Endothelial cell of umbilical vein (primary cell): ENCODE data around the gene KRTAP10-6. TPM values are rescaled to one million over a fixed set of nuclear protein-coding genes. Genes with fewer than 3 reads are reported as not detected.

ENCODE experiments used
- BruUV-seq: library from RNA; stranded (reverse); fragments of 400-500 nt; replicated peaks from 2 replicates; lab custom pipeline; 2021; lab: Mats Ljungman, UMichigan
- CTCF ChIA-PET: fragments of 300-600, 350-600 bp; sonication (Branson Sonifier 250); formaldehyde crosslinking; loops from one replicate; lab custom pipeline; 2021; ENCODE audit warnings: antibody characterized with exemption, inconsistent platforms; lab: Charles Lee
- POLR2A ChIA-PET: fragments of 300-600, 350-600 bp; sonication (Branson Sonifier 250); formaldehyde crosslinking; loops from one replicate; lab custom pipeline; 2021; ENCODE audit warnings: antibody characterized with exemption, inconsistent platforms; lab: Charles Lee
- DNase-seq: peaks from one replicate; pipeline ENCODE4 v3.0.0-alpha.2; 2011; ENCODE audit warnings: low read depth, low spot score
- FAIRE-seq: peaks from 2 replicates; lab custom pipeline; 2011; peaks lifted over from hg19 to GRCh38; lab: Jason Lieb, UNC
- H2AFZ ChIP-seq: 2 replicates; pipeline ENCODE4 v1.6.0; 2012; ENCODE audit warnings: low read depth, low read length, control low read depth, inconsistent platforms
- H3K27ac ChIP-seq: 2 replicates; pipeline ENCODE4 v1.5.1; 2011; ENCODE audit warnings: low read depth, mild to moderate bottlenecking, control low read depth, low read length, moderate library complexity; ENCODE audit not compliant: insufficient read depth
- H3K27me3 ChIP-seq, 2 experiments: 2 replicates each; pipeline versions ENCODE4 v1.6.0 to v1.6.1; 2011; ENCODE audit warnings: low read length in 2 of 2, mixed read lengths in 1 of 2; ENCODE audit not compliant: control insufficient read depth in 2 of 2, insufficient read depth in 2 of 2
- H3K36me3 ChIP-seq, 2 experiments: 2 replicates in 1 of 2; 3 replicates in 1 of 2; pipeline ENCODE4 v1.5.1; 2011; ENCODE audit warnings: low read length in 2 of 2, mild to moderate bottlenecking in 1 of 2, moderate library complexity in 1 of 2; ENCODE audit not compliant: control insufficient read depth in 2 of 2, insufficient read depth in 2 of 2; ENCODE audit errors: extremely low read depth in 1 of 2
- H3K4me1 ChIP-seq: 3 replicates; pipeline ENCODE4 v1.5.1; 2011; ENCODE audit warnings: mild to moderate bottlenecking, low read length; ENCODE audit not compliant: control insufficient read depth, insufficient read depth; ENCODE audit errors: extremely low read depth
- H3K4me2 ChIP-seq: 2 replicates; pipeline ENCODE4 v1.6.1; 2011; ENCODE audit warnings: low read length, control low read depth, mixed read lengths; ENCODE audit not compliant: insufficient read depth
- H3K4me3 ChIP-seq, 3 experiments: fragments of 200-600 bp in 1 of 3; sonication (generic), shearing (Covaris generic) in 1 of 3; replicated peaks in 1 of 3; 2 replicates each; pipeline ENCODE4 v1.5.1; 2011 to 2016; ENCODE audit warnings: control low read depth in 3 of 3, low read length in 3 of 3, mild to moderate bottlenecking in 2 of 3, inconsistent platforms in 1 of 3, low read depth in 1 of 3, moderate library complexity in 1 of 3; ENCODE audit not compliant: insufficient read depth in 1 of 3
- H3K79me2 ChIP-seq: 2 replicates; pipeline ENCODE4 v1.6.0; 2012; ENCODE audit warnings: low read length, inconsistent platforms; ENCODE audit not compliant: control insufficient read depth, insufficient read depth
- H3K9ac ChIP-seq: replicated peaks from 2 replicates; pipeline ENCODE3; 2011; ENCODE audit warnings: low read length, control low read depth; ENCODE audit not compliant: insufficient read depth; ENCODE audit errors: extremely low read depth
- H3K9me1 ChIP-seq: replicated peaks from 3 replicates; pipeline ENCODE4 v1.6.0; 2011; ENCODE audit warnings: mild to moderate bottlenecking, low read length; ENCODE audit not compliant: control insufficient read depth, insufficient read depth; ENCODE audit errors: extremely low read depth
- H3K9me3 ChIP-seq: replicated peaks from 2 replicates; pipeline ENCODE4 v1.5.1; 2012; ENCODE audit warnings: low read length, inconsistent platforms; ENCODE audit not compliant: control insufficient read depth, insufficient read depth
- H4K20me1 ChIP-seq: replicated peaks from 2 replicates; pipeline ENCODE3; 2011; ENCODE audit warnings: mild to moderate bottlenecking, low read length; ENCODE audit not compliant: control insufficient read depth, insufficient read depth; ENCODE audit errors: extremely low read depth
- EZH2 ChIP-seq: IDR thresholded peaks from 2 replicates; pipeline ENCODE4 v1.6.1; 2012; ENCODE audit warnings: borderline replicate concordance, low read depth, mild to moderate bottlenecking, moderate library complexity, low read length, inconsistent platforms; ENCODE audit not compliant: severe bottlenecking
- FOS ChIP-seq: IDR thresholded peaks from 2 replicates; pipeline ENCODE4 v1.6.1; 2011; ENCODE audit warnings: mild to moderate bottlenecking, low read length, moderate library complexity, borderline replicate concordance; ENCODE audit not compliant: insufficient read depth
- GATA2 ChIP-seq: IDR thresholded peaks from 2 replicates; pipeline ENCODE4 v1.7.0; 2011; ENCODE audit warnings: low read depth, mild to moderate bottlenecking, moderate library complexity, mixed read lengths, low read length; ENCODE audit not compliant: insufficient read length, insufficient read depth
- JUN ChIP-seq: IDR thresholded peaks from 2 replicates; pipeline ENCODE4 v1.6.1; 2011; ENCODE audit warnings: borderline replicate concordance, low read depth; ENCODE audit not compliant: insufficient read length, insufficient read depth
- MAX ChIP-seq: IDR thresholded peaks from 2 replicates; pipeline ENCODE4 v1.6.1; 2011; ENCODE audit not compliant: insufficient read depth, insufficient read length
- MYC ChIP-seq: IDR thresholded peaks from one replicate; pipeline ENCODE4 v1.6.1; 2011; ENCODE audit warnings: mild to moderate bottlenecking, low read depth, low read length
- POLR2A ChIP-seq: IDR thresholded peaks from 2 replicates; pipeline ENCODE4 v1.6.1; 2012; ENCODE audit warnings: low read depth, mild to moderate bottlenecking, control low read depth, low read length
- POLR2AphosphoS5 ChIP-seq: IDR thresholded peaks from 2 replicates; pipeline ENCODE4 v1.6.1; 2012; ENCODE audit warnings: low read depth, mild to moderate bottlenecking, control low read depth, low read length, moderate library complexity; ENCODE audit not compliant: insufficient read depth
- dilution Hi-C: fragments of 300-500 bp; cut with MboI; formaldehyde crosslinking; loops from one replicate; pipeline ENCODE4 v1.15.0; 2019; ENCODE audit warnings: low sequenced_read_pairs; ENCODE audit not compliant: extremely low pct_ligation_motif_present
- intact Hi-C: fragments of 100-400 bp; cut with micrococcal nuclease; formaldehyde crosslinking; loops from one replicate; pipeline ENCODE4 v1.10.0; 2022
- polyA plus RNA-seq, 4 experiments: library from polyadenylated mRNA; depleted of rRNA in 3 of 4; stranded (reverse) in 3 of 4; unstranded in 1 of 4; fragments of >200 nt; gene quantifications; 2 replicates each; pipeline versions ENCODE4 v1.2.1 to v1.2.3, GENCODE V29; 2011 to 2012; ENCODE audit warnings: missing spikeins in 1 of 4
- total RNA-seq: library from RNA; stranded (reverse); gene quantifications from 2 replicates; pipeline ENCODE4 v1.2.3, GENCODE V29; 2021
- TF ChIP-seq, protein P1 (sequence below), 2 donors: IDR thresholded peaks; 1 replicate in 1 of 2; 2 replicates in 1 of 2; pipeline ENCODE4 v1.5.1; 2011; ENCODE audit warnings: low read length in 2 of 2, mild to moderate bottlenecking in 2 of 2, moderate library complexity in 2 of 2, control low read depth in 1 of 2, inconsistent platforms in 1 of 2, low read depth in 1 of 2; ENCODE audit not compliant: insufficient read depth in 1 of 2; ENCODE audit errors: extremely low read depth in 1 of 2

Gene KRTAP10-6
- total and polyA plus RNA-seq, 2 donors (not counting 3 experiments of a cell fraction or from before 2014, with no cell fraction given), result not detected

DNA sequence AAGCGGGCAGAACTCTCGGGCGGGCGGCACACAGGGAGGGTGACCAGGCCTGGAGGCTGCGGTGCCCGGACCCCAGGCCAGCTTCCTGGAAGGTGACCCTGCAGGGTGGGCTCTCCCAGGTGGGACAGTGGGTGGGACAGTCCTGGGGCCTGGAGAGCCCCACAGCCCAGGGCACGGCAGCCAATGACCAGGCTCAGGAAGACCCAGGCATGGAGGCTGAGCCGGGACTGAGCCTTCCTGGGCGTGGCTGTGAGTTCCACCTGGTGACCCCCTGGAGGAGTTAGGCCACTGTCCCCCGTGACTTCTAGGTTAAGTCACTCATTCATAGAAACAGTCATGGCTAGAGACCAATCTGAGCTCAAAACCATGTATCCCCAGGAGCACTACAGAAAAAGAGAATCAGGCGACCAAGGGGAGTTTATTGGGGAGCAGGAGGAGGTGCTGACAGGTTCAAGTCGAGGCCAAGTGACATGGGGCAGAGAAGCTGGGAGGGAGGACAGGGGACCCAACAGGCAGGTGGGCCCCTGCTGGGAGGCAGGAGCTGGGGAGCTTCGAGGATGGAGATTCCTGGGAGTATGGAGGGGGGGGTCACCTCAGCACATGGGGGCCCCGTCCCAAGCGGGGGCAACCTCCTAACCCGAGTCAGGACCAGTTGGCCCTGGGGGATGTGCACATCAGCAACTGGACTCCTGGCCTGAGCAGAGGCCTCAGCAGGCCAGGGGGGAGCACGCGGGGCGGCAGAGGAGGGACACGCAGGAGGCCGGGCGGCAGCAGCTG, 13.1 kb downstream of the KRTAP10-6 start:
- Histone ChIP-seq H3K9me3 (no peaks in the 10 kb centered on the region), H3K27me3 (peaks cover 0 to 3% of the 10 kb centered on the region in 2 experiments), H3K9ac (no peak overlapping the region), H3K9me1 (no peaks in the 10 kb centered on the region), H2AFZ (no peak overlapping the region), H3K36me3 (no peaks in the 10 kb centered on the region), H3K27ac (no peak overlapping the region), H3K4me3 (no peak overlapping the region), H3K4me2 (no peak overlapping the region), H3K79me2 (no peaks in the 10 kb centered on the region), H4K20me1 (no peaks in the 10 kb centered on the region), H3K4me1 (no peaks in the 10 kb centered on the region)
- intact Hi-C loops (no loop called here), dilution Hi-C loops (no loop called here)
- FAIRE-seq (no peak), DNase-seq (no peak)
- TF ChIP-seq POLR2AphosphoS5 (no peak), GATA2 (no peak), FOS (no peak), MAX (no peak), MYC (no peak), JUN (no peak), POLR2A (no peak), EZH2 (no peak)
- TF ChIP-seq, protein P1, sequence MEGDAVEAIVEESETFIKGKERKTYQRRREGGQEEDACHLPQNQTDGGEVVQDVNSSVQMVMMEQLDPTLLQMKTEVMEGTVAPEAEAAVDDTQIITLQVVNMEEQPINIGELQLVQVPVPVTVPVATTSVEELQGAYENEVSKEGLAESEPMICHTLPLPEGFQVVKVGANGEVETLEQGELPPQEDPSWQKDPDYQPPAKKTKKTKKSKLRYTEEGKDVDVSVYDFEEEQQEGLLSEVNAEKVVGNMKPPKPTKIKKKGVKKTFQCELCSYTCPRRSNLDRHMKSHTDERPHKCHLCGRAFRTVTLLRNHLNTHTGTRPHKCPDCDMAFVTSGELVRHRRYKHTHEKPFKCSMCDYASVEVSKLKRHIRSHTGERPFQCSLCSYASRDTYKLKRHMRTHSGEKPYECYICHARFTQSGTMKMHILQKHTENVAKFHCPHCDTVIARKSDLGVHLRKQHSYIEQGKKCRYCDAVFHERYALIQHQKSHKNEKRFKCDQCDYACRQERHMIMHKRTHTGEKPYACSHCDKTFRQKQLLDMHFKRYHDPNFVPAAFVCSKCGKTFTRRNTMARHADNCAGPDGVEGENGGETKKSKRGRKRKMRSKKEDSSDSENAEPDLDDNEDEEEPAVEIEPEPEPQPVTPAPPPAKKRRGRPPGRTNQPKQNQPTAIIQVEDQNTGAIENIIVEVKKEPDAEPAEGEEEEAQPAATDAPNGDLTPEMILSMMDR (IDR thresholded peaks at IDR 0.05; ENCODE audit: extremely low read depth in 1 of 2, insufficient read depth in 1 of 2, low read depth in 1 of 2, low read length in 2 of 2), result no peak
- ChIA-PET POLR2A (no interaction called here), CTCF (no interaction called here)
- BruUV-seq, result no TSS peak
